ENCODE data around the gene PTPRR. TPM values are rescaled to one million over a fixed set of nuclear protein-coding genes. Genes with fewer than 3 reads are reported as not detected.

The PTPRR gene
- total and polyA plus RNA-seq, 5 experiments from 2014 or later: not detected

DNA sequence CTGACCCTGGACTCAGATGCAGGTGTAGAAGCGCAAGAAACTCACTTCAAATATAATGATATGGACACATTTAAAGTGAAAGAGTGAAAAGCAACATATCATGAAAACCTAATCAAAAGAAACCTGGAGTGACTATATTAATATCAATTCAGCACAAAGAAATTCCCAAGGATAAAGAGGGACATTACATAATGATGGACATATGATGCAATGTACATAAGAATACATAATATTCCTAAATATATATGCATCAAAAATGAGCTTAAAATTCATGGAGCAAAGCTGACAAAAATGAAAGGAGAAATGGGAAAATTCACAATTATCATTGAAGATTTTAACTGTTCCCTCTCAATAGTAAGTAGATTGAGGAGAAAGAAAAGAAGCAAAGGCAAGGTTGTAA lies 24.6 kb downstream of the PTPRR start:
- peaks cover 0 to 9% (median 0%) of the 10 kb centered on the region in 3 donors for H3K36me3 Mint-ChIP-seq
- H3K27ac Mint-ChIP-seq: no peak overlapping the region
- ATAC-seq (no peak), DNase-seq (no peak)
- no peaks in the 10 kb centered on the region for H3K4me1 Mint-ChIP-seq
- H3K4me3 Mint-ChIP-seq: no peak overlapping the region
- H3K27me3 Mint-ChIP-seq: peaks cover 0 to 3% (median 0%) of the 10 kb centered on the region in 5 donors
- POLR2A ChIA-PET: no interaction called here
- peaks cover 1 to 12% (median 7%) of the 10 kb centered on the region in 9 donors for H3K9me3 Mint-ChIP-seq

DNA sequence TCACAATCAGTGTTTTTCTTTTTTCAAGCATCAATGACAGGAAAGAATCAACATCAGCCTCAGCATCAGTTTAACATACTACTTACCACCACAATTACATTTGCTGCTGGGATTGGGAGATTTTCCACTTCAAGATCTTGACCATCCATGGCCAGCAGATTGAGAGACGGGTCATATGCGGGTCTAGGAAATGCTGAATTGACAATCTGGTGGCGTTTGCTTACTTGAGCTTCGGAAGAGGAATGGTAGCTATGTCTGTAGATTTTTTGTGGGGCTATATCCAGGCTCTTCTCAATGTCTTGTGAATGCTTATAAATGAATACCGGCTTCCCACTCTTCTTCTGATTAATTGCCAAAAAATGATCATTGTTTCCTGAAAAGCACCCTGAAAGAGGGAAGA lies 27.9 kb downstream of the PTPRR start:
- ATAC-seq (no peak), DNase-seq (no peak)
- Mint-ChIP-seq H3K36me3 (peaks cover 0 to 9% (median 0%) of the 10 kb centered on the region in 3 donors), H3K9me3 (peaks cover 0 to 12% (median 5%) of the 10 kb centered on the region in 9 donors), H3K4me1 (no peaks in the 10 kb centered on the region), H3K4me3 (no peak overlapping the region), H3K27ac (no peak overlapping the region), H3K27me3 (peaks cover 0 to 5% (median 0%) of the 10 kb centered on the region in 5 donors)
- POLR2A ChIA-PET: no interaction called here

DNA sequence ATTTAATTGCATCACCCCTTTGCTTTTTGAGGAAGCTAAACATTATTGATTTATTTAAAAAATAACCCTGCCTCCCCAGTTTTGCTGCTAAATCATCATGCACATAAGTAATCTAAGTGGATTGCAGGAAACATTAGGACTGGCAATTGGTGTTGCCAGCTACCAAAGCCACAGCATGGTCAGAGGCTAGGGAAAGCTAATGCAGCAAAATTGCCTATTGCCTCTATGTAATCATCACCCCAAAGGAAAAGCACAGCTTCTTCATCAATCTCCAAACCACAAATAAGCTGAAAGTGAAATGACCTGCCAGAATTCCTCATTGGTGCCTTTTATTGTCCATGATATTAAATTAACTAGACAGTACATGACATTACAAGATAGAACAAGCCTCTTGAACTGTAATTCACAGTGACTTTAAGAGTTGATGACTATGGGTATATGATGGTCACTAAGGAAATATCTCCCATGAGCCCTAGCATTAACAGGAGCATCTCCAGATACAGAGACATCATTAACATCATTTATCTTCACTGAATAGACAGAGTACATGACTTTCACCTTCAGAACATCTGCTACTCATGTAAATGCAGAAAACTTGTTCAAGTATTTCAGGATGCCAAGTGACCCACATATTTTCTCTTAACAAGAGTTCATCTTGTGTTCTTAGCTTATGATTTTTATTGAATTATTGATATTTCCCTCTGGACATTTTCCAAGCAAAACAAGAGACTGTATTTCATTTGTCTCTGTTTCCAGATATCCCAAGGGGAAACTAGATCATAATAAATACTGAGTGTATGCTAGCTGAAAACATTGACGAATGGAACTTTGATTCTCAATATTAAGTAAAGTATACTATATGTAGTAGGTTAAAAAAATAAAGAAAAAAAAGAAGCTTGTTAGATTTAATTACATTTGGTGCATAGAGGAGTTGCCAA lies 29.4 kb downstream of the PTPRR start:
- no peak overlapping the region for H3K4me3 Mint-ChIP-seq
- POLR2A ChIA-PET: no interaction called here
- peaks cover 0 to 8% (median 1%) of the 10 kb centered on the region in 9 donors for H3K9me3 Mint-ChIP-seq
- peaks cover 0 to 5% (median 0%) of the 10 kb centered on the region in 5 donors for H3K27me3 Mint-ChIP-seq
- peaks cover 0 to 6% (median 0%) of the 10 kb centered on the region in 3 donors for H3K36me3 Mint-ChIP-seq
- DNase-seq (no peak), ATAC-seq (no peak)
- no peaks in the 10 kb centered on the region for H3K4me1 Mint-ChIP-seq
- no peak overlapping the region for H3K27ac Mint-ChIP-seq

DNA sequence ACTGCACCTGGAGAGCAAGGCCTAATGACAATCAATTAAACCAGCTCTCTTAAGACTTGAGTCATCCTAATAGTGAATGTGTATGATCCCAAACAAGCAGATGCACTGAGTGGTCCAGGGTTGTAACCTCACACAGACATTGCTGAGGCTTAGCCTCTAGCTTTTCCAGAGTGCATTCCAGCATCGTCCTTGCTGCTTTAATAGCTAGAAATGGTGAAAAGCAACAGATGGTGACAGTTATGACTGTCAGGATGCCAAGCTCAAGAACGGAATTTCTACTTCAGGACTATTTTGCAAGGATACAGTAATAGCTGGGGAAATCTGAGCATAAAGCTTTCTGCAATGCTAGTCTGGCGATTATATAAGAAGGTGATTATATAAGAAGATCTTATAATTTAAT lies 34.6 kb downstream of the PTPRR start:
- peaks cover 0 to 5% (median 0%) of the 10 kb centered on the region in 5 donors for H3K27me3 Mint-ChIP-seq
- H3K4me1 Mint-ChIP-seq: no peaks in the 10 kb centered on the region
- no peaks in the 10 kb centered on the region for H3K36me3 Mint-ChIP-seq
- no peak overlapping the region for H3K4me3 Mint-ChIP-seq
- H3K27ac Mint-ChIP-seq: no peak overlapping the region
- POLR2A ChIA-PET: no interaction called here
- DNase-seq: no peak
- no peaks in the 10 kb centered on the region for H3K9me3 Mint-ChIP-seq
- no peak for ATAC-seq

DNA sequence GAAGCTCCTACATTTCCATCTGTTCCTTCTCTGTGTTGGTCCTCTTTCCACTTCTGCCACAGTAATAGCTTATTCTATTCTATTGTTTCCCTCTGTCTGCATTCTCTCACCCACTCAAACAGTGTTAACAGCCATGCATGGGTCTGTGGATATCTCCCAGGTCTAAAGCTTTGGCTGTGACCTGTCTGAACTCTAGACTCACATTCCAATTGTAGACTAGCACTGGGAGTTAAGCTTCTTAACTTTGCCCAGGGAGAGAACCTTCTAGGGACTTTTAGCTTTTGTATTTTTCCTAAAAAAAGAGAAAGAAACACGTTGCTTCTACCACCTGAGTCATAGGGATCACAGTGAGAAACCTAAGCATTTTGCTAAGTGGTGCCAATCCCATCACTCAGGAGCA lies 36.7 kb downstream of the PTPRR start:
- DNase-seq (no peak), ATAC-seq (no peak)
- Mint-ChIP-seq H3K4me3 (no peak overlapping the region), H3K27me3 (no peaks in the 10 kb centered on the region), H3K9me3 (peaks cover 0 to 3% (median 0%) of the 10 kb centered on the region in 9 donors), H3K4me1 (no peaks in the 10 kb centered on the region), H3K36me3 (no peaks in the 10 kb centered on the region), H3K27ac (no peak overlapping the region)
- POLR2A ChIA-PET: no interaction called here

DNA sequence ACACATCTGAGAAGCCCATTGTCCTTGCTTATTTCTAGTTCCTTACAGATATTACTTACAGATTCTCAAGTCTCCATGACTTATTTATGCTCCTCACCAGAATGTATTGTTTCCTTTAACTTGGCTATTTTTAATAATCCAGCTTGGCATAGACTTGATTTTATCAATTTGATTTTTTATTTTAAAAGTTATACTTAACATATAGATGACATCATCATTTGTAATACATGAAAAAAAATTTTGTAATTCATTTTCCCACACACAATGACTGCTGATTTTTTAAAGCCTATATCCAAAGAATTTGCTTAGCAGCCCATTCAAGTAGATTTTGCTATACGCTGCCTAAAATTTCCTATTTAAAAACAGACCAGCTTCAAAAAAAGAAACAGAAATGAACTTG lies 39.8 kb downstream of the PTPRR start:
- DNase-seq (no peak), ATAC-seq (no peak)
- Mint-ChIP-seq H3K27me3 (no peaks in the 10 kb centered on the region), H3K27ac (no peak overlapping the region), H3K4me1 (no peaks in the 10 kb centered on the region), H3K4me3 (no peak overlapping the region), H3K9me3 (peaks cover 0 to 8% (median 2%) of the 10 kb centered on the region in 9 donors), H3K36me3 (no peaks in the 10 kb centered on the region)
- POLR2A ChIA-PET: no interaction called here

DNA sequence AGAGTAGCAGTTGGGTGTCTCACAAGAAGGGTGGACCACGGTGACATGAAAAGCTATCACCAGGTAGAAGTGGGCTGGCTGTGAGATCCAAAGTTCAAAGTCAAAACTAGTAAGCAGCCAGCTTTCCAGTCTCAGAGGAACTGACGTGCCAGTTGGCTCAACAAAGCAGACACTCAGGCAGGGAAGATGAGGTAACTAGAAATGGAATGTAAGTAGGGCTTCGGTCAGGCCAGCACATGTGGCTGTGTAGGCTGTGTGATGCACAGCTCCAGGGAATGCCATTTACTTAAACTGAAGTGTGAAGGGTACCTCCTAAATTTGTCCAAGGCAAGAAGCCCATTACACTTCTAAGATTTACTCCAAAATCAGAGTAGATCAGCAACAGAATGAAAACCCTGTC lies 43.6 kb downstream of the PTPRR start:
- no peak overlapping the region for H3K27ac Mint-ChIP-seq

DNA sequence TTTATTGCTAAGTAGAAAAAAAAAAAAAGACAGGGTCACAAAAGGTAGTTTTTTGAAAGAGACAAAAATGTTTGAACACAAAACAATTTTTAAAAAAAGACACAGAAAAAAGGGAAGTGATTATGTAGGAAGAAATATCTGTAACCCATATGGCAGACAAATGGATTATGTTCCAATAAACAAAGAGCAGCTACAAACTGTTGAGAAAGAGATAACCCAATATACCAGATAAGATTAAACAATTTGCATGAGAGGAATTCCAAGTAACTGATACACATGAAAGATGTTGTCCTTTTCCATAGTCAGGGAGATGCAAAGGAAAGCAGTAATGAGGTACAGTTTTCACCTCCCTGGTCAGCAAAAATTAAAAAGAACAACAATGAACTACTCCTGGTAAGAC lies 44.9 kb downstream of the PTPRR start:
- Mint-ChIP-seq H3K4me1 (no peaks in the 10 kb centered on the region), H3K4me3 (no peak overlapping the region), H3K9me3 (peaks cover 0 to 10% (median 5%) of the 10 kb centered on the region in 9 donors), H3K36me3 (no peaks in the 10 kb centered on the region), H3K27me3 (no peaks in the 10 kb centered on the region), H3K27ac (no peak overlapping the region)
- DNase-seq (no peak), ATAC-seq (no peak)
- POLR2A ChIA-PET: no interaction called here

More for the DNA sequence above, 43.6 kb downstream of the PTPRR start:
- Mint-ChIP-seq H3K4me3 (no peak overlapping the region), H3K4me1 (no peaks in the 10 kb centered on the region), H3K36me3 (no peaks in the 10 kb centered on the region), H3K9me3 (peaks cover 0 to 10% (median 5%) of the 10 kb centered on the region in 9 donors), H3K27me3 (no peaks in the 10 kb centered on the region)
- DNase-seq (no peak), ATAC-seq (no peak)
- POLR2A ChIA-PET: no interaction called here

DNA sequence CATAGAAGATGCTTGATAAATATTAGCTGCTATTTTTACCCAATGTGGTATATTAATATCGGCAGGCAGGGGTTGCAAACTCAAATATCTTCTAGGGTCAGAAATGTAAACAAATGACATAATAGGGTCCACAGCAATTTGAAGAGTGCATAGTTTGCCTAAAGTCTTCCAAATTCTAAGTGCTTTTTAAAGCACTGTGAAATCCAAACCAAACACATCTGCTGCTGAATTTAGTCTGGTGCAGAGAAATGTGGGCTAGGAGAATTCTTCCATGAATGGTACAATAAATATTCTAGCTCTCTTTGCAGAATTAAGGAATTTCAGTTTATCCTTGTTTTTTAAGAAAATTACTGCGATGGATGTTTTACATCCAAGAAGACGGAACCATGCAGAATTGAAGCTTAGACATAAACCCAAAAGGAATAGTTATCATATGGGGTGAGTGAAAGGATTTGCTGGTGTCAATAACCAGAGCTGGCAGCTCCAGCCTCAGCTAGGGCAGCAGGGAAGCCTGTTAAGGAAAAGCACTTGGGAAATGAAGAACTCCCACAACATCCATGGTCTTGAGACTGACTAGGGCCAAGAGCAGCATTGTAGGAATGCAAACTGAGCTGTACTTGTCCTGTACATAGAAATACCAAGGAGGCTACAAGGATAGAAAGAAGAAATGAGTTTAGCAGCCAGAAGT lies 65.5 kb downstream of the PTPRR start:
- Mint-ChIP-seq H3K4me3 (no peak overlapping the region), H3K4me1 (no peaks in the 10 kb centered on the region), H3K27ac (no peak overlapping the region), H3K36me3 (no peaks in the 10 kb centered on the region), H3K9me3 (peaks cover 0 to 2% (median 0%) of the 10 kb centered on the region in 9 donors), H3K27me3 (peaks cover 0 to 3% (median 0%) of the 10 kb centered on the region in 5 donors)
- POLR2A ChIA-PET: no interaction called here
- ATAC-seq (no peak), DNase-seq (no peak)

DNA sequence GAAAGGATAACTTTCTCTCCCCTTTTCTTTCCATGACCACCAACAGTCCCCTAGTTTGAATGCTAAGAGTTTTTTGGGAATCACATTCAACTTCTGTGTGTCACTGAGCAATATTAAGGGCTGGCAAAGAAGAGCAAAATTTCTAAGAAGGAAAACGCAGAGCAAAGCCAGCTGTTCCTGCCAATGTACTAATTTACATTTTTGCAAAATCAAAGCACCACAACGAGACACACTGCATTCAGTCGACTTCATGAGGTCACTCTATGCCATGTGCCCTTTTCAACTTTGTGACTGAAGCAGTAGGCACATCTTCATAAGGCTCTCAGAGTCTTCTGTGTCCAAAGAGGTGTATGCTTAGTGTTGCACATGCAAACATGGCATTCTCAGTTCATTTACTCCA lies 66.4 kb downstream of the PTPRR start:
- DNase-seq (no peak), ATAC-seq (no peak)
- POLR2A ChIA-PET: no interaction called here
- Mint-ChIP-seq H3K9me3 (no peaks in the 10 kb centered on the region), H3K27ac (no peak overlapping the region), H3K4me3 (no peak overlapping the region), H3K36me3 (no peaks in the 10 kb centered on the region), H3K27me3 (peaks cover 0 to 3% (median 0%) of the 10 kb centered on the region in 5 donors), H3K4me1 (no peaks in the 10 kb centered on the region)

DNA sequence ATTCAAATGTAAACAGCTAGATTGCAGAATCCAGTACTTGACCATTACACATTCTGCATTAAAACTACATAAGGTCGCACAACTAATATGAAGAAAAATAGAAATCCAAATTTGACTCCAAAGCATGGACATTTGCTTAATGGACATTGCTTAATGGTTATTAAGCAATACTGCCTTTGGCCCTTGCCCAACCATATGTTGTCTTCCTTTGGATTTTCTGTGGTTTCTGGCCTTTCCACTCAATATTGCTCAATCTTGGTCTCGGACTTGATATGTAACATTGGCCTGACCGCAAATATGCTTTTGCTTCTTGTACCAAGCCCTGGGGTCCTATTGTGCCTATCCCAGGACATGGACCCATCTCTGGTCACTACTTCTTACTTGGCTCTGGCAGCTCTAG lies 67.2 kb downstream of the PTPRR start:
- Mint-ChIP-seq H3K9me3 (no peaks in the 10 kb centered on the region), H3K4me1 (no peaks in the 10 kb centered on the region), H3K36me3 (no peaks in the 10 kb centered on the region), H3K27me3 (peaks cover 0 to 3% (median 0%) of the 10 kb centered on the region in 5 donors), H3K27ac (no peak overlapping the region), H3K4me3 (no peak overlapping the region)
- ATAC-seq (no peak), DNase-seq (no peak)
- POLR2A ChIA-PET: no interaction called here

DNA sequence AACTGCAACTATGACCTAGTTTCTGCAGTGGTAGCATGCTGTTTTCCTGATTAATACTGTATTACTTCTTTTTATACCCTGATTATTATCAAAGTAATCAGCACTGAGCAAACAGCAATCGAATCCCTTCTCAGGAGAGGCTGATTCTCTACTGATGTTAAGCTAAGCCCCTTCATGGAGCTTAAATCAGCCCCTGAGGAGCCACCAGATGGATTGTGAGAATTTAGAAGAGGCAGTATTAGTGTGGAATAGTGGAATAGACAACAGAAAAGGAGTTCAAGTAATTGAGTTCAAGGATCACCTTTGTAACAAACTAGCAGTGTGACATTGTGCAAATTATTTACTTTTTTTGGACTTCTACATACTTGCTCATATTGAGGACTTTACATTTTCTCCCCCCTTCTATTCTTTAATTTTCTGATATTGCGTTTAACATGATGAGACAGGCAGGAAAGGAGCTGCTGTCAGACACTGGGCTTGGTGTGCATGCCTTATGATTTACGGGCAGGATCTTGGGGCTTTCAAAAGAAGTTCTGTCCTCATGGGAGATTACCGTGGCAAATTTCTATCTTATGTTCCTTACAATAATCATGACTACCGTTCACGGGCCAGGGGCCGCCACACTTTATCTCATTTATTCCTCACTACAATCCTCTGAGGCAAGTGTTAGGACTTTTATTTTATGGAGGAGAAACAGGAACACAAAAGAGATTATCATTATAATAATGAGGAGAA lies 68.0 kb downstream of the PTPRR start:
- DNase-seq (no peak), ATAC-seq (no peak)
- Mint-ChIP-seq H3K4me3 (no peak overlapping the region), H3K4me1 (no peaks in the 10 kb centered on the region), H3K36me3 (no peaks in the 10 kb centered on the region), H3K27ac (no peak overlapping the region), H3K27me3 (peaks cover 0 to 3% (median 0%) of the 10 kb centered on the region in 5 donors), H3K9me3 (no peaks in the 10 kb centered on the region)
- POLR2A ChIA-PET: no interaction called here

All from naive thymus-derived CD8-positive, alpha-beta T cell (primary cell).